CD4-positive, alpha-beta T cell treated with Interferon gamma for 1 hour (primary cell): ENCODE measurements around the gene CTDP1.

Source experiments
- DNase-seq: peaks from one replicate; pipeline ENCODE4 v3.0.0-alpha.2; 2020

The CTDP1 gene

DNA sequence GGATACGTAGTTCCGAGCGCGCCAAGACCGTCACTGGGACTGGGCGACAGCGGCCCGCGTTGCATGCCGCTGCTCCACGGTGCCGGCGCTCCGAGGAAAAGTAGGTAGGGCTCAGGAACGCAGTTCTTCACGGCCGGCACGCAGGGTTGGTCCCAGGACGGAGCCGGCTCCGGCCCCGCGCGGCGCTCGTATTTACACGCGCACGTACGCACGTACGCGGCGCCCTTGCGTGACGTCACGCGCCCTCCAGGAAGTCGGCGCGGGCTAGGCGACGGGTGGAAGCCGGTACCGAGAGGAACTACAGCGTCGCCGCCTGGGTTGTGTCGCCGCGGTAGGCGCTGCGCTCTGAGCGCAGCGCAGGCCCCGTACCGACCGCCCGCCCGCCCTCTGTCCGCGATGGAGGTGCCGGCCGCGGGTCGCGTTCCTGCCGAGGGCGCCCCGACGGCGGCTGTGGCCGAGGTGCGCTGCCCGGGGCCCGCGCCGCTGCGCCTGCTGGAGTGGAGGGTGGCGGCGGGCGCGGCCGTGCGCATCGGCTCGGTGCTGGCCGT lies at the start of gene CTDP1:
TSS of gene CTDP1 (plus strand) at position 252 of the 548 bp plus-strand sequence. CDS start at position 397, 145 bp downstream.
- peak; percentile 91 for DNase-seq

GRCh38 chr18:79630281-79631095 lies 49.1 kb upstream of the CTDP1 start:
- DNase-seq, result no peak

- no peak for DNase-seq
Observed at GRCh38 chr18:79631096-79631507, 48.5 kb upstream of the CTDP1 start.

- peak; percentile 16 for DNase-seq
Observed at GRCh38 chr18:79631761-79632446, 47.7 kb upstream of the CTDP1 start.

DNA sequence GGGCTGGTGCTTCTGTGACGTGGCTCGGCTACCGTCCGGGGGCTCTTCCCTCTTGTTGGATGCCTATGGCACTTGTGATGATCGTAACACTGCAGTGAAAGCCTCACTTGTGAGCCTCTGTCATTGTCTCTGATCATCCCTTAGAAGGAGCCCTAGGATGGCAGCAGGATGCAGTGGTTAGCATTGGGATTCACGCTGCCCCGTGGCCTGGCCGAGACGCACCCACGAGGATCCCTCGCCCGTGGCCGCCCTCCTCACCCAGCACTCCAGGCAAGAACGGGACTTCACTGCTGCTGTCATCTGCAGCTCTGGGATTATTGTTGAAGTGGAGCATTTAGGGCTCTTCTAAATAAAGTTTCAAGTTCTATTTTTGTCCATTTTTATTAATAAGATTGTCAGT lies 46.8 kb upstream of the CTDP1 start:
- no peak for DNase-seq

DNA sequence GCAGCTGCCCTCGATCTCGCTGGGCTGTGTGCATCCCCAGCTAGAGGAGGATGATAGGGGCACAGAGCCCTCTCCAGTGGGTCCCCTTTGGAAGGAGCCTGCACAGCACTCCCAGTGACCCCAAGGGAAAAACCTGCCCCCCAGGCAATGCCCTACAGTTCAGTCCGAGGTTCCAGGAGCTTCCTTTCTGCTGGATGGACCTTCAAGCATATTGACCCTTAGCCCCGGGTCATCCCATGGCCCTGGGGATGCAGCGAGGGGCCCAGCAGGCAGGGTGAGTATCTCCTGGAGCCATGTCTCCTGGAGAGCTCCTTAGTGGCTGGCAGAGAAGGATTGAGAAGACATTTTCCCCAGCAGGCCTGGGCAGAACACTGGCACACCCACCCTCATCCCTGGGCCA lies 45.4 kb upstream of the CTDP1 start:
- DNase-seq, result no peak

DNA sequence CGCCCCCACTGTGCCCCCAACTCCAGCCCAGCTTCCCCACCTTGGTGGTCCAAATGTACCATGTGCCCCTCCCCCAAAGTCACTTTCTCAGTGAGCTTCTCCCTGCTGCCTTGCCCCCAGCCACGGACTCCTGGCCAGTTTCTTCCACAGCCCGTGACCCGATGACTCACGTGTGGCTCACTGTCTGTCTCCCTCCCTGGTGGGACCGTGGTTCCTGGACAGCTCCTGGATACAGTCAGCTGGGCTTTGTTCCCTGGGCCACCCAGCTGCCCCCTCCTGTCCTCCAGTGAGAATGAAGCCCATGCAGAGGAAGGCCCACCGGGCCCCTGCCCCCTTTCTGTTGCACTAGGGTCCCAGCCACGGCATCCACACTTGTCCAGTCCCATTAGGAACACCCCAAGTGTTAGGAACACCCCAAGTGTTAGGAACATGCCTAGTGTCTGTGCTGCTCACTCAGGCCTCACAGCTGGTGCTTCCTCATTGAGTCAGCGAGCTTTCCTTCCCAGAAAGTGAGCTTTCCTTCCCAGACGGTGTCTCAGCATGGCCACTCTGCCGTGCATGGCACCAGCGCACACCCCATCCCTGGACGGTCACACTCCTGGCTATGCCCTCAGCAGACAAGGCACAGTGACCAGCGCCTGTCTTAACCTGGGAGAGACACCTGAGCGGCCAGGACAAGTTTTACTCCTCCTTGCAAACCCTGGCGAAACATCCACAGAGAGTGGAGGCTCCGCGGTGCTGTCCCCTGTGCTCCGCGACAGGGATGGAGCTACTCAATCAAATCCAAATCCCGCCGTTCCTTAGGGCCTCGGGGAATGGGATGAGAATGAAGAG lies 44.8 kb upstream of the CTDP1 start:
- DNase-seq, result no peak

DNA sequence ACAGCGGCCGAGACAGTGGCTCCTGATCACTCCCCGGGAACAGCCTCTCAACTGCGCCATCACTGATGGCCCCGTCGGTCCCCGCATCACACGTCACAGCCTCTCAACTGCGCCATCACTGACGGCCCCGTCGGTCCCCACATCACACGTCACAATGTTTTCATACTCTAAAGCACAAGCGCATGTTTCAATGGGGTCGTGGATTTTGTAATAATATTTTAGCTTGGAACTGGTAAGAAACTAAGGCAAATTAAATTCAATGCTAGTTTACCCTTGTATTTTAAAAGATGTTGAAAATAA lies 44.2 kb upstream of the CTDP1 start:
- DNase-seq, result no peak

GRCh38 chr18:79637181-79637920 lies 42.3 kb upstream of the CTDP1 start:
- DNase-seq, result no peak

GRCh38 chr18:79637921-79638909 lies 41.4 kb upstream of the CTDP1 start:
- DNase-seq, result no peak

DNA sequence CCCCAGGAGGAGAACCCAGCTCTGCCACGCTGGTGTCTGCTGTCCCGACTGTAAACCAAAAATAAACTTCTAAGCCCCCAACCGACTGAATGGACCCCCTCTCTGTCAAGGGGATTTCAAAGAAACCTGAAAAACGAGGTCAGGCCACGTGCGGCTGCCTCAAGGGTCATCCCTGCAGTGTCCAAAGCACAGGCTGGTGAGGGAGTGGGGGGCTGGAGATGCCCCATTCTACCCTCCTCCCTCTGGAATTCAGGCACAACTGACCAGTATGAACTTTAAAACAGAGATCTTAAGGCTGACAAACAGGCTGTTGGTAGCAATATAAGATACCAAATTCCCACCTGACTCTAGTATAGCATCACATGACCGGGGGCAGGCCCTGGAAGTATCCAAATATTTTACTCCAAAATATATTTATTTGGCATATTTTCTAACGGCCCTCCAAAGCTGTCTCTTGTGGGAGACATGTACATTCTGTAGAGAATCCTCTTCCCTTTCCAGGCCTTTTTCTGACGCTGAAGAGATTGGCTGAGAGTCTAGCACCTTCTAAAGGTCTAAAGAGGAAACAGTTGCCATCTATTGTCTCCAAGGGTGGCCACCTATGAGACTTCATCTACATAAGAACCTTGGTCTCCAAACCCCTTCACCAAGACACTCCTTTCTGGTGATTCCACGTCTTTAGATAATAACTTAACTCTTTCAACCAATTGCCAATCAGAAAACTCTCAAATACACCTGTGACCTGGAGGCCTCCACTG lies 40.4 kb upstream of the CTDP1 start:
- no peak for DNase-seq

DNA sequence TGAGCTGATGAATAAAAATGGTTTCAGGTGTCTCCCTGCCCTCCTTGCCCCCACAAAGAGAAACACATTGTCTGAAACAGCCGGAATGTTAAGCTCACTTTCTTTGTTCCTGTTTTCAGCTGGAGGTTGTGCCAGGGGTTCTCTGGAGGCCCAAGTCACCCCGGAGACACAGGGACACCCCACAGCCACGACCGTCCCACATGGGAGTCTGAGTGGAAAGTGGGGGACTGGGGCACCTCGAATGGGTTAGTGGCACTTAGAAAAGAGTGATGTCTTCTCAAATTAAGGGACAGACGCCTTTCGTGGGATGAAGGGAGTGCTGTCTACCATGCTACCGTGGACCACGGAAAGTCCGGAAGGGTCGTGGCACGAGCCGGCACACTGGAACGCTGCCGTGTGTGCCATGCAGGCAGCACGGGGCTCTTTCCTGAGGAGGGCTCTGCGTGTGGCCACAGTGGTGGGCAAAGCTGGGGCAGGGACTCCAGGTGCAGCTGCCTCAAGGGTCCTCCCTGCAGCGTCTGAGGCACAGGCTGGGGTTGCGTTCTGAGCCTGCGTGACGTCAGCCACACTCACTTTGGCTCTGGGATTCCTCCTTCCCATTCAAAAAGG lies 39.4 kb upstream of the CTDP1 start:
- DNase-seq, result no peak

- DNase-seq, result no peak
Observed at GRCh38 chr18:79640875-79641274, 38.7 kb upstream of the CTDP1 start.

- DNase-seq, result no peak
Observed at GRCh38 chr18:79641722-79642497, 37.7 kb upstream of the CTDP1 start.

- peak; percentile 46 for DNase-seq
Observed at GRCh38 chr18:79642626-79643025, 37.0 kb upstream of the CTDP1 start.

DNA sequence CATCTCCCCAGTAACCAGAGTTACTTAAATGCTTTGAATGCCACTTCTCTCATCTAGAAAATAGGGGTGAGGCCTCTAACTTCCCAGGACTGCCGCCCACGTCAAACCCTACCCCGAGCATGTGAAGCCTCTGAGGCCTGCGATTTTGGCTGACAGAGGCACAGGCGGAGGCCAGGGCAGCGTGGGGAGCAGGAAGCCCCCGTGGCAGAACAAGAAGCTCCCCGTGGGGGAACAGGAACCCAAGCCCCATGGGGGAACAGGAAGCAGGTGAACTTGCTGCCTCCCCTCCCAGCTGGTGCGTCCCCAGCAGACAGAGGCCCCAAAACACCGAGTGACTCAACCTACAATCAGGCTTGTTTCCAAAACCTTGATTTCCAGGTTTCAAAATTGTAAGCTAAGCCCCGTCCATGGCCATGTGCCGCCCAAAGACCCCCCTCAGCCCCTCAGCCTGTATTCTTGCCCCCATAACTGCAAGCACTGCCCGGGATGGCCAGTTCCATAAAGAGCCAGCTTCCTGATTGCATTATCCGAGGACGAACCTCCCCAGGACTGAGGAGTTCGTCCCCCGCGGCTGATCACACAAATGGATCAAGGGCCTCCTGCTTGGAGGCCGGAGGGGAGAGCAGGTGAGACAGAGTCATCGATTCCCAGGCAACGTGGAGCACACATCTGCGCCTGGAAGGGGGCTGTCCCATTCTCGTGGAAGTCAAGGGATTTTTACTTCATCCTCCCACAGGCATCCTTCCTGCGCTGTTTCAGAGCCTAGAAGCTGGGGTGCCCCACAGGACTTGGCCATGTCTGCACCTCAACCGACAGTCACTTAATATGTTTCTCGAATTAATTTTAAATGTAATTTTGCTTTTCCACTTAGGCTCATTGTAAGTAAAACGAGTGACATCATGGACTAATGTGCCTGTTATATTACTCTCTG lies 36.3 kb upstream of the CTDP1 start:
- peak; percentile 49 for DNase-seq

- peak; percentile 68 for DNase-seq
Observed at GRCh38 chr18:79644006-79644665, 35.5 kb upstream of the CTDP1 start.

- DNase-seq, result no peak
Observed at GRCh38 chr18:79644666-79645057, 34.9 kb upstream of the CTDP1 start.
